DOHH2 (cell line): ENCODE data around the gene SKAP1.

ENCODE experiments used
- EZH2phosphoT487 ChIP-seq: fragments of 200-600 bp; sonication (generic); IDR thresholded peaks from 2 replicates; pipeline ENCODE4 v1.6.1; 2017; ENCODE audit warnings: borderline replicate concordance, mild to moderate bottlenecking, antibody characterized with exemption, low read length, moderate library complexity, mixed read lengths
- TF ChIP-seq, protein P1 (sequence below): fragments of 200-600 bp; sonication (generic); IDR thresholded peaks from one replicate; pipeline ENCODE4 v1.5.1; 2014; ENCODE audit warnings: antibody characterized with exemption, mild to moderate bottlenecking, low read depth, low read length; ENCODE audit not compliant: poor library complexity, severe bottlenecking

DNA sequence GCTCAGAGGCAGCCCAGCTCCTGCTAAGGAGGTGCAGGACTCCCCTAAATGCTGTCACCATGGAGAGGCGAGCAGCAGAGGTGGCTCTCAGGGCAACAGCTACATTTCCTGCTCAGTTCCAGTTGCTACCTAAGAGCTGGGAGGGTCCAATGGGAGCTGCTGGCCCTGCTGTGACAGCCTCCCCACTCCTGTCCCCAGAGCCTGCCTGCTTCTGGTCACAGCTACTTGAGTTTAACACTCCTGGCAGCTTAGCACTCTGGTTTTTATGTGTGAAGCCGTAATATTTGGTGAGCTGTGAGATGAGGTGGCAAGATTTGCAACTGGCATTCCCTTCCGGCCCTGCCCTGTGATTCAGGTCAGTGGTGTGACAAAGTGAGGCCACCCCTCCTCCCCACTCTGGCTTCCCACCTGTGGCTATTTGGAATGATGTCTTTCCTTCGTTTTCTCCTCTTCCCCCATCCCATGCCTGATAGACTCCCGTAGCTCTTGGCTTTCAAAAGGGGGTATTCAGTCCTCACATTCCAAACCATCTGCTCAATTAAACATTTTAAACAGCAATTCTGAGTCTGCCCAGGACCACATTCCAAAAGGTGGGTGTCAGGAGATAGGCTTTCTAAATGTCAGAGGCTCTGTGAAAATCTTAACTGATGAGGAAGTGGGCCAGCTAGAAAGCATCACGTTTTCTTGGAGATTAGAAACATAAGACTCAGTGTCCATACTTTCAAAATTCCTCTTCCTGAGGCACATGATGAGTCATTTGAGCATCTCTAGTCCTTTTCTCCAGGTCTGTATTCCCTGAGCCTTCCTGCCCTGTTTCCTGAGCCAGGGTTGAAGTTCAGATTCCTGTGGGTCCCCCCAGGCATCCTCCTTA is 42.6 kb upstream of the SKAP1 start:
- TF ChIP-seq, protein P1, sequence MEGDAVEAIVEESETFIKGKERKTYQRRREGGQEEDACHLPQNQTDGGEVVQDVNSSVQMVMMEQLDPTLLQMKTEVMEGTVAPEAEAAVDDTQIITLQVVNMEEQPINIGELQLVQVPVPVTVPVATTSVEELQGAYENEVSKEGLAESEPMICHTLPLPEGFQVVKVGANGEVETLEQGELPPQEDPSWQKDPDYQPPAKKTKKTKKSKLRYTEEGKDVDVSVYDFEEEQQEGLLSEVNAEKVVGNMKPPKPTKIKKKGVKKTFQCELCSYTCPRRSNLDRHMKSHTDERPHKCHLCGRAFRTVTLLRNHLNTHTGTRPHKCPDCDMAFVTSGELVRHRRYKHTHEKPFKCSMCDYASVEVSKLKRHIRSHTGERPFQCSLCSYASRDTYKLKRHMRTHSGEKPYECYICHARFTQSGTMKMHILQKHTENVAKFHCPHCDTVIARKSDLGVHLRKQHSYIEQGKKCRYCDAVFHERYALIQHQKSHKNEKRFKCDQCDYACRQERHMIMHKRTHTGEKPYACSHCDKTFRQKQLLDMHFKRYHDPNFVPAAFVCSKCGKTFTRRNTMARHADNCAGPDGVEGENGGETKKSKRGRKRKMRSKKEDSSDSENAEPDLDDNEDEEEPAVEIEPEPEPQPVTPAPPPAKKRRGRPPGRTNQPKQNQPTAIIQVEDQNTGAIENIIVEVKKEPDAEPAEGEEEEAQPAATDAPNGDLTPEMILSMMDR, result no peak
- no peak for TF ChIP-seq EZH2phosphoT487
